ENCODE measurements around the gene COPS7A. TPM values are rescaled to one million over a fixed set of nuclear protein-coding genes. Genes with fewer than 3 reads are reported as not detected.

Gene COPS7A
- total and polyA plus RNA-seq, 9 of the 15 experiments (the other 6 are each of a cell fraction or from before 2014, with no cell fraction given) = 12.7 to 36.0 (median 24.3) TPM

DNA sequence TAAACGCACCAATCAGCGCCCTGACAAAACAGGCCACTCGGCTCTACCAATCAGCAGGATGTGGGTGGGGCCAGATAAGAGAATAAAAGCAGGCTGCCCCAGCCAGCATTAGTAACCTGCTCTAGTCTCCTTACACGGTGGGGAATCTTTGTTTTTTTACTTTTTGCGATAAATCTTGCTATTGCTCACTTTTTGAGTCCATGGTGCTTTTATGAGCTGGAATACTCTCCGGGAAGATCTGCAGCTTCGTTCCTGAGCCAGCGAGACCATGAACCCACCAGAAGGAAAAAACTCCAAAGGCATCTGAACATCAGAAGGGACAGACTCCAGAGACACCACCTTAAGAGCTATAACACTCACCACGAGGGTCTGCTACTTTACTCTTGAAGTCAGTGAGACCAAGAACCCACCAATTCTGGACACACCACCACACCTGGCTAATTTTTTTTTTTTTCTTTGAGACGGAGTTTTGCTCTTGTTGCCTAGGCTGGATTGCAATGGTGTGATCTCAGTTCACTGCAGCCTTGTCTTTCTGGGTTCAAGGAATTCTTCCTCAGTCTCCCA, 6.9 kb upstream of the COPS7A start (continued):
- no peak for TF ChIP-seq NCOA2 (IDR thresholded peaks at IDR 0.05; ENCODE audit: partially characterized antibody in 2 of 2)
- peak; percentile 77 for TF ChIP-seq SUPT5H (IDR thresholded peaks at IDR 0.05)
- peak; percentile 86 for TF ChIP-seq POLR2A (conservative IDR thresholded peaks at IDR 0.05)
- TF ChIP-seq ZC3H4 (CRISPR knock-in tag; IDR thresholded peaks at IDR 0.05; ENCODE audit: borderline replicate concordance) = no peak
- no peak for TF ChIP-seq HNRNPLL (IDR thresholded peaks at IDR 0.05; ENCODE audit: low read depth, low read length, poor library complexity, severe bottlenecking)
- no peak for TF ChIP-seq ZNF431 (CRISPR knock-in tag; IDR thresholded peaks at IDR 0.05)
- TF ChIP-seq ESRRA (IDR thresholded peaks at IDR 0.05; ENCODE audit: borderline replicate concordance, low read depth) = no peak
- no peak for TF ChIP-seq PRPF4 (IDR thresholded peaks at IDR 0.05; ENCODE audit: insufficient read depth, low read depth, low read length, poor library complexity, severe bottlenecking)
- no peak for TF ChIP-seq FOXP1 (CRISPR knock-in tag; IDR thresholded peaks at IDR 0.05)
- TF ChIP-seq POLR2H (tag; IDR thresholded peaks at IDR 0.05; ENCODE audit: low read depth) = 0 out of 2 replicates have a peak, but pooled peaks have one; percentile 39
- peak; percentile 40; the same call in 1 of the 2 replicates for TF ChIP-seq RBFOX2 (IDR thresholded peaks at IDR 0.05; ENCODE audit: low read depth, low read length)
- no peak for TF ChIP-seq FOXM1 (IDR thresholded peaks at IDR 0.05; ENCODE audit: low read depth)
- TF ChIP-seq FOXM1 (CRISPR knock-in tag; IDR thresholded peaks at IDR 0.05; ENCODE audit: low read depth) = no peak
- no peak for TF ChIP-seq DNMT1 (IDR thresholded peaks at IDR 0.05)
- TF ChIP-seq FOXJ2 (tag; IDR thresholded peaks at IDR 0.05) = no peak
- TF ChIP-seq, protein P1, sequence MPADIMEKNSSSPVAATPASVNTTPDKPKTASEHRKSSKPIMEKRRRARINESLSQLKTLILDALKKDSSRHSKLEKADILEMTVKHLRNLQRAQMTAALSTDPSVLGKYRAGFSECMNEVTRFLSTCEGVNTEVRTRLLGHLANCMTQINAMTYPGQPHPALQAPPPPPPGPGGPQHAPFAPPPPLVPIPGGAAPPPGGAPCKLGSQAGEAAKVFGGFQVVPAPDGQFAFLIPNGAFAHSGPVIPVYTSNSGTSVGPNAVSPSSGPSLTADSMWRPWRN (IDR thresholded peaks at IDR 0.05; ENCODE audit: low read depth) = no peak
- peak; percentile 56 for TF ChIP-seq TBP (optimal IDR thresholded peaks at IDR 0.05; ENCODE audit: low read depth, low read length)

Measured in K562 (cell line).